CD4-positive, alpha-beta T cell treated with Interleukin-4 for 1 hour (primary cell): ENCODE results near the gene HSD3B1.

Experiments
- DNase-seq, 2 donors: peaks; one replicate each; pipeline ENCODE4 v3.0.0-alpha.2; 2020 to 2022

The HSD3B1 gene

GRCh38 chr1:119506941-119507340 is at the start of gene HSD3B1:
Gene HSD3B1, plus strand, starts transcription at chr1:119507210. Its CDS starts 267 bp downstream, at chr1:119507477.
- DNase-seq: no peak

- no peak for DNase-seq
Observed at GRCh38 chr1:119462964-119463363, 44.0 kb upstream of the HSD3B1 start.

- no peak for DNase-seq
Observed at GRCh38 chr1:119463569-119463968, 43.4 kb upstream of the HSD3B1 start.

GRCh38 chr1:119466445-119466844 is 40.6 kb upstream of the HSD3B1 start:
- no peak for DNase-seq

- no peak for DNase-seq
Observed at GRCh38 chr1:119467219-119467618, 39.8 kb upstream of the HSD3B1 start.

- DNase-seq: no peak
Observed at GRCh38 chr1:119467857-119468668, 38.9 kb upstream of the HSD3B1 start.

- no peak for DNase-seq
Observed at GRCh38 chr1:119469741-119470140, 37.3 kb upstream of the HSD3B1 start.

GRCh38 chr1:119470377-119470776 is 36.6 kb upstream of the HSD3B1 start:
- DNase-seq: no peak

- DNase-seq: no peak
Observed at GRCh38 chr1:119470958-119471357, 36.1 kb upstream of the HSD3B1 start.

- no peak for DNase-seq
Observed at GRCh38 chr1:119471566-119471965, 35.4 kb upstream of the HSD3B1 start.

- DNase-seq: no peak
Observed at GRCh38 chr1:119472080-119472818, 34.8 kb upstream of the HSD3B1 start.

GRCh38 chr1:119472819-119473175 is 34.2 kb upstream of the HSD3B1 start:
- no peak for DNase-seq

- peak; percentile 3 to 13 for DNase-seq
Observed at GRCh38 chr1:119475866-119476439, 31.1 kb upstream of the HSD3B1 start.

- DNase-seq: no peak
Observed at GRCh38 chr1:119477710-119478109, 29.3 kb upstream of the HSD3B1 start.

- no peak for DNase-seq
Observed at GRCh38 chr1:119480175-119480574, 26.8 kb upstream of the HSD3B1 start.

- no peak for DNase-seq
Observed at GRCh38 chr1:119481951-119482350, 25.1 kb upstream of the HSD3B1 start.

GRCh38 chr1:119482517-119483425 is 24.2 kb upstream of the HSD3B1 start:
- no peak for DNase-seq

- no peak for DNase-seq
Observed at GRCh38 chr1:119483441-119484200, 23.4 kb upstream of the HSD3B1 start.

- DNase-seq: no peak
Observed at GRCh38 chr1:119485201-119485600, 21.8 kb upstream of the HSD3B1 start.

- DNase-seq: no peak
Observed at GRCh38 chr1:119488216-119488615, 18.8 kb upstream of the HSD3B1 start.

GRCh38 chr1:119489201-119489600 is 17.8 kb upstream of the HSD3B1 start:
- DNase-seq: no peak

GRCh38 chr1:119490925-119491324 is 16.1 kb upstream of the HSD3B1 start:
- no peak for DNase-seq
